Endothelial cell (in vitro differentiated cells): ENCODE data around the gene NARF. TPM values are rescaled to one million over a fixed set of nuclear protein-coding genes. Genes with fewer than 3 reads are reported as not detected.

Source experiments
- DNase-seq: peaks from one replicate; pipeline ENCODE4 v3.0.0; 2021; ENCODE audit warnings: low spot score
- H3K27ac Mint-ChIP-seq: one replicate; pipeline ENCODE4 v1.8.0; 2021; ENCODE audit warnings: mixed read lengths, inconsistent platforms; ENCODE audit not compliant: unreplicated experiment
- H3K27me3 Mint-ChIP-seq: one replicate; pipeline ENCODE4 v1.8.0; 2021; ENCODE audit warnings: mild to moderate bottlenecking, moderate library complexity, mixed read lengths, inconsistent platforms; ENCODE audit not compliant: unreplicated experiment
- H3K36me3 Mint-ChIP-seq: one replicate; pipeline ENCODE4 v1.8.0; 2021; ENCODE audit warnings: mild to moderate bottlenecking, low read depth, mixed read lengths, inconsistent platforms; ENCODE audit not compliant: unreplicated experiment
- H3K4me1 Mint-ChIP-seq: one replicate; pipeline ENCODE4 v1.8.0; 2021; ENCODE audit warnings: mild to moderate bottlenecking, mixed read lengths, inconsistent platforms; ENCODE audit not compliant: unreplicated experiment
- H3K4me3 Mint-ChIP-seq: one replicate; pipeline ENCODE4 v1.8.0; 2021; ENCODE audit warnings: mild to moderate bottlenecking, mixed read lengths, inconsistent platforms; ENCODE audit not compliant: unreplicated experiment
- H3K9me3 Mint-ChIP-seq: one replicate; pipeline ENCODE4 v1.8.0; 2021; ENCODE audit warnings: mixed read lengths, inconsistent platforms; ENCODE audit not compliant: unreplicated experiment
- total RNA-seq: library from RNA; stranded (reverse); fragmentation: NEBNext Ultra II Directional; extraction: Animal tissue kit (Norgen Biotek cat#: 25700); gene quantifications from one replicate; pipeline ENCODE4 v1.2.1, GENCODE V29; 2021; ENCODE audit not compliant: unreplicated experiment
- TF ChIP-seq, protein P1 (sequence below): fragments of 200-600 bp; sonication (generic); IDR thresholded peaks from one replicate; pipeline ENCODE4 v1.5.0; 2021; ENCODE audit warnings: antibody characterized with exemption; ENCODE audit not compliant: unreplicated experiment

The NARF gene
- total RNA-seq, 1 donor from 2014 or later: 88.7 TPM

DNA sequence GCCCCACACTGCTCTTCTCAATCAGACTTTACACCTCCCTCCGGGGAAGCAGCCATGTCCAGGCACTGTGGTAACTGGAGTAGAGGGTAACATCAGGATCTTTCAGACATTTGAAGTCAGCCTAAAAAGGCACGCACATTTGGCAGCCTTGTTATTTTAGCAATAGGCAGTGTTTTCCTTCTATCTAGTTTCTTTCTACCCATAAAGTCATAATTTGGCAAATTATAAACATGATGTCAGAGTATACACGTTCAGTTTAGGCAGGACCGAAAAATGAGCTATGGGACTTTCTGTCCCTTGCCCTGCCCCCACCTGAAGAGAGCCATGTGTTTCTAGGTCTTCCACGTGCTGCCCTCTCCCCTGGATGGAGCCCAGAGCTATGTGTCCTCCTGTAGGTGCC, 21.1 kb downstream of the NARF start:
- H3K9me3 Mint-ChIP-seq: no peaks in the 10 kb centered on the region
- H3K27ac Mint-ChIP-seq: no peak overlapping the region
- no peaks in the 10 kb centered on the region for H3K4me1 Mint-ChIP-seq
- H3K27me3 Mint-ChIP-seq: peaks cover 2% of the 10 kb centered on the region
- TF ChIP-seq, protein P1, sequence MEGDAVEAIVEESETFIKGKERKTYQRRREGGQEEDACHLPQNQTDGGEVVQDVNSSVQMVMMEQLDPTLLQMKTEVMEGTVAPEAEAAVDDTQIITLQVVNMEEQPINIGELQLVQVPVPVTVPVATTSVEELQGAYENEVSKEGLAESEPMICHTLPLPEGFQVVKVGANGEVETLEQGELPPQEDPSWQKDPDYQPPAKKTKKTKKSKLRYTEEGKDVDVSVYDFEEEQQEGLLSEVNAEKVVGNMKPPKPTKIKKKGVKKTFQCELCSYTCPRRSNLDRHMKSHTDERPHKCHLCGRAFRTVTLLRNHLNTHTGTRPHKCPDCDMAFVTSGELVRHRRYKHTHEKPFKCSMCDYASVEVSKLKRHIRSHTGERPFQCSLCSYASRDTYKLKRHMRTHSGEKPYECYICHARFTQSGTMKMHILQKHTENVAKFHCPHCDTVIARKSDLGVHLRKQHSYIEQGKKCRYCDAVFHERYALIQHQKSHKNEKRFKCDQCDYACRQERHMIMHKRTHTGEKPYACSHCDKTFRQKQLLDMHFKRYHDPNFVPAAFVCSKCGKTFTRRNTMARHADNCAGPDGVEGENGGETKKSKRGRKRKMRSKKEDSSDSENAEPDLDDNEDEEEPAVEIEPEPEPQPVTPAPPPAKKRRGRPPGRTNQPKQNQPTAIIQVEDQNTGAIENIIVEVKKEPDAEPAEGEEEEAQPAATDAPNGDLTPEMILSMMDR: no peak
- peaks cover 33% of the 10 kb centered on the region for H3K36me3 Mint-ChIP-seq
- no peak for DNase-seq
- no peak overlapping the region for H3K4me3 Mint-ChIP-seq

DNA sequence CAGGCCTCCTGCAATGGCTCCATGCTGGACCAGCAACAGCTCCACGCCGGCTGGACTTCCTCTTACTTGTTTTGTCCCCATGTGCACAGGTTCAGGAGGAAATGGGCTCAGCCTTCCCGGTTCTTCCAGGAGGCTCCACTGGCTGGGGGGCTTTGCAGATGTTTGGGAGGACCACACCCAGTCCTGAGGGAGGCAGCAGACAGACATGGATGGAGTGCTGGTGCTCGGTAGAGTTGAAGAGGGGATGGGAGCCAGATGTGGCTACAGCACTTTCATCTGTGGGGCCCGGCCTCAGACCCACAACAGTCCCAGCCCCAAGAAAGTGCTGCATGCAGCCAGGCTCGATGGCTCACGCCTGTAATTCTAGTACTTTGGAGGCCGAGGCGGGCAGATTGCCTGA, 21.8 kb downstream of the NARF start:
- H3K27me3 Mint-ChIP-seq: peaks cover 3% of the 10 kb centered on the region
- peaks cover 36% of the 10 kb centered on the region for H3K36me3 Mint-ChIP-seq
- no peak overlapping the region for H3K4me3 Mint-ChIP-seq
- TF ChIP-seq, protein P1: no peak
- no peaks in the 10 kb centered on the region for H3K4me1 Mint-ChIP-seq
- H3K27ac Mint-ChIP-seq: no peak overlapping the region
- DNase-seq: no peak
- no peaks in the 10 kb centered on the region for H3K9me3 Mint-ChIP-seq

DNA sequence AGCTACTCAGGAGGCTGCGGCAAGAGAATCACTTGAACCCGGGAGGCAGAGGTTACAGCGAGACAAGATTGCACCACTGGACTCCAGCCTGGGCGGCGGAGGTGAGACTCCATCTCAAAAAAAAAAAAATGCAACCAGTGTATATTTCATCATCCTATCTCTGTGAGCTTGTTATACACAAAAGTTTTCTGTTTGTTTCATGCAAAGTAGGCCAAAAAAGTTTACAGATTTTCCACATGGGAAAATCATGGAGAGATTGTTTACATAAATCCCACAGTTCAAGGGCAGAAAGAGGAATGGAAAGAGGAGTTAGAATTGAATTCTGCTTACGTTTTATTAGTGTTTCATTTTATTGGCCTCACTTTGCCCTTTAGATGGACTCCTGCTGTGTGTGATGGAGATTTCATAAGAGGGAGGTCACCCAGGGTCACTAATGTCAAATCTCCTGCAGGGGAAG, 24.7 kb downstream of the NARF start:
- Mint-ChIP-seq H3K4me1 (no peaks in the 10 kb centered on the region), H3K27ac (no peak overlapping the region), H3K9me3 (no peaks in the 10 kb centered on the region), H3K27me3 (peaks cover 5% of the 10 kb centered on the region), H3K4me3 (peak overlapping the region; percentile 66), H3K36me3 (peaks cover 41% of the 10 kb centered on the region)
- no peak for DNase-seq
- TF ChIP-seq, protein P1: no peak

DNA sequence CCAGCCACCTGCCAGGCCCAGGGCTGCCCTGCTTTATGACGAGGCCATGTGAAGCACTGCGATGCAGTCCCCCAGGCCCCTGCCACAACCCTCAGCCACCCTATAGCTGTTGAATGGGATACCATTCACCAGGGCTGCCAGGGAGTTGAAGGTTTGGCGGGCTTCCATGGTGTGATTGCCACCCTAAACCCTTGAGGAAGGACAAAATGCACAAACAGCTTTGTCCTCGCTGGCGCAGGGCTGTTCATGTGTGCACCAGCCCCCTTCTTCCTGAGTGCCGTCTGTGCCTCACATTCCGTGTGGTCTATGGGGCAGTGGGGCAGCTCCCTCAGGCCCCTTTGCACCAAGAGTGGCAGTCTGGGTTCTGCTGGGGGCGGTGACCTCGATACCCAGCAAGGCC, 25.3 kb downstream of the NARF start:
- peaks cover 7% of the 10 kb centered on the region for H3K27me3 Mint-ChIP-seq
- no peaks in the 10 kb centered on the region for H3K9me3 Mint-ChIP-seq
- H3K4me3 Mint-ChIP-seq: no peak overlapping the region
- DNase-seq: no peak
- H3K27ac Mint-ChIP-seq: no peak overlapping the region
- H3K4me1 Mint-ChIP-seq: no peaks in the 10 kb centered on the region
- H3K36me3 Mint-ChIP-seq: peaks cover 39% of the 10 kb centered on the region
- TF ChIP-seq, protein P1: no peak

DNA sequence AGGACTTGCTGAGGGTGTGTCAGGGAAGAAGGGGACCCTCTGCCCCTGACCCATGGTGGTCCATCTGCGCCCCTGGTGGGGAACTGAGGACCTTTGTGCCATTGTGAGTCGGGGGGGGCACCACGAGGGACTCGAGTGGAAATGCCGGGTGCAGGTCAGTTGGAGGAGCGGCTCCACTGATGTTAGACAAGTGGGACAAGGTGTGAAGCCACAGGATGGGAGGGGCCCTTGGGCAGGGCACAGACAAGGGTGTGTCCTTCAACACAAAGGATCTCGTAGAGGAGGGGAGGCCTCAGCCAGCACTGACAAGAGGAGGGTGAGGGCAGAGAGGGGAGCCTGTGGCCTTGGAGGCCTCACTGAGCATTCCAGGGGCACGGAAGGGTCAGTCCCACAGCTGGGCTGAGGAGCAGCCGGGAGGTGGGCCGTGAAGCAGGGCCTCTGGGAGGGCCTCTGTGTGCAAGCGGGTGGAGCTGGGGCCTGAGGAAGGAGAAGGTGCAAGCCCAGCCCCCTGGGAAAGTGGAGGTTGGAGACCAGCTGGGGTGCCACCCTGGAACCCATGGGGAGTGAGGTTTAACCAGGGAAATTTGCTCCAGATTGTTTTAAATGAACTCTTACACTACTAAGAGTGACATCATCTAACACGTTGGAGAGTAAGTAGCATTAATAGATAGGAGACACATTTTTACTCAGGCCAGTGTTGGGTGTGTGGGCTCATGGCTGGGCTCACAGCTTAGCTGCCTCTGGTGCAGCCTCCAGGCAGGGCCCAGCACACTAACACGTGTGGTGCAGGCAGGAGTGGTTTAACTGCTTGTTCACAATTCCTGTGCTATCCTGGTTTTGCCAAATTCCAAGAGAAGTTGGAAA, 27.9 kb downstream of the NARF start:
- peaks cover 31% of the 10 kb centered on the region for H3K36me3 Mint-ChIP-seq
- no peaks in the 10 kb centered on the region for H3K9me3 Mint-ChIP-seq
- DNase-seq: no peak
- TF ChIP-seq, protein P1: no peak
- no peak overlapping the region for H3K4me3 Mint-ChIP-seq
- H3K4me1 Mint-ChIP-seq: no peaks in the 10 kb centered on the region
- no peak overlapping the region for H3K27ac Mint-ChIP-seq
- peaks cover 5% of the 10 kb centered on the region for H3K27me3 Mint-ChIP-seq
